Panc1 (cell line): ENCODE measurements around the gene PCDHGA1. TPM values are rescaled to one million over a fixed set of nuclear protein-coding genes. Genes with fewer than 3 reads are reported as not detected.

Source experiments
- ATAC-seq: fragments of 200-7000 bp; cut with Tn5 transposase; 2 replicates; pipeline ENCODE4 v1.9.1; 2020; ENCODE audit warnings: mild to moderate bottlenecking, moderate library complexity
- BruUV-seq: library from RNA; stranded (reverse); fragments of 400-500 nt; replicated peaks from 2 replicates; lab custom pipeline; 2021; lab: Mats Ljungman, UMichigan
- CTCF ChIA-PET: fragments of 300-600 bp; sonication (Branson Sonifier 250); formaldehyde crosslinking; loops from one replicate; lab custom pipeline; 2022; ENCODE audit warnings: antibody characterized with exemption; lab: Charles Lee
- POLR2A ChIA-PET: fragments of 300-600 bp; sonication (Branson Sonifier 250); formaldehyde crosslinking; loops from one replicate; lab custom pipeline; 2022; ENCODE audit warnings: antibody characterized with exemption; lab: Charles Lee
- DNase-seq: peaks from one replicate; pipeline ENCODE4 v3.0.0-alpha.2; 2010; ENCODE audit warnings: low read depth, low spot score
- H3K27ac ChIP-seq: 2 replicates; pipeline ENCODE4 v1.5.1; 2011; ENCODE audit warnings: mild to moderate bottlenecking, low read length, inconsistent platforms
- H3K27me3 ChIP-seq: fragments of 200-500 bp; sonication (Bioruptor generic); 2 replicates; pipeline ENCODE4 v1.6.0; 2014; ENCODE audit warnings: low read length, inconsistent platforms; ENCODE audit not compliant: control insufficient read depth, insufficient read depth
- H3K36me3 ChIP-seq: fragments of 200-500 bp; sonication (Bioruptor generic); 2 replicates; pipeline ENCODE4 v1.5.1; 2014; ENCODE audit warnings: inconsistent platforms, mild to moderate bottlenecking, low read length, moderate library complexity; ENCODE audit not compliant: control insufficient read depth, insufficient read depth
- H3K4me1 ChIP-seq: 2 replicates; pipeline ENCODE4 v1.5.1; 2011; ENCODE audit warnings: inconsistent platforms, mild to moderate bottlenecking, low read length, moderate library complexity; ENCODE audit not compliant: control insufficient read depth, insufficient read depth
- H3K4me3 ChIP-seq, 2 experiments: 2 replicates each; pipeline ENCODE4 v1.5.1; 2011 to 2012; ENCODE audit warnings: low read depth in 2 of 2, low read length in 2 of 2, mild to moderate bottlenecking in 2 of 2, inconsistent platforms in 1 of 2, moderate library complexity in 1 of 2
- H3K9me3 ChIP-seq: fragments of 200-500 bp; sonication (Bioruptor generic); 2 replicates; pipeline ENCODE4 v1.5.1; 2014; ENCODE audit warnings: low read depth, mild to moderate bottlenecking, inconsistent platforms, low read length, moderate library complexity; ENCODE audit not compliant: control insufficient read depth, insufficient read depth
- POLR2AphosphoS5 ChIP-seq: IDR thresholded peaks from 2 replicates; pipeline ENCODE4 v1.6.1; 2012; ENCODE audit warnings: mild to moderate bottlenecking, low read depth, low read length, moderate library complexity
- SIN3A ChIP-seq: IDR thresholded peaks from 2 replicates; pipeline ENCODE4 v1.6.1; 2012; ENCODE audit warnings: low read depth, mild to moderate bottlenecking, low read length, moderate library complexity, borderline replicate concordance; ENCODE audit not compliant: insufficient read depth
- TCF7L2 ChIP-seq: IDR thresholded peaks from 2 replicates; pipeline ENCODE4 v1.6.1; 2011; ENCODE audit warnings: mild to moderate bottlenecking, low read depth, low read length, inconsistent platforms
- in situ Hi-C: cut with HindIII; loops from 2 replicates; pipeline ENCODE4 v1.10.0; 2016; ENCODE audit warnings: low sequenced_read_pairs, low pct_unique_long_range_greater_than_20kb
- intact Hi-C: fragments of 100-400 bp; cut with micrococcal nuclease; formaldehyde crosslinking; loops from one replicate; pipeline ENCODE4 v1.10.0; 2022; ENCODE audit not compliant: unreplicated experiment
- total RNA-seq: library from RNA; stranded (reverse); gene quantifications from one replicate; pipeline ENCODE4 v1.2.1, GENCODE V29; 2021; ENCODE audit not compliant: unreplicated experiment
- TF ChIP-seq, protein P1 (sequence below): fragments of 450-650 bp; IDR thresholded peaks from 2 replicates; pipeline ENCODE4 v1.5.1; 2017; ENCODE audit warnings: mild to moderate bottlenecking
- TF ChIP-seq, protein P2 (sequence below), 2 experiments: IDR thresholded peaks; 2 replicates each; pipeline ENCODE4 v1.6.1; 2011 to 2012; ENCODE audit warnings: low read depth in 2 of 2, control low read depth in 1 of 2, low read length in 1 of 2, mild to moderate bottlenecking in 1 of 2, moderate library complexity in 1 of 2; ENCODE audit not compliant: insufficient read depth in 1 of 2

Gene PCDHGA1
- total RNA-seq, 1 experiment from 2014 or later, result 0.92 TPM

DNA sequence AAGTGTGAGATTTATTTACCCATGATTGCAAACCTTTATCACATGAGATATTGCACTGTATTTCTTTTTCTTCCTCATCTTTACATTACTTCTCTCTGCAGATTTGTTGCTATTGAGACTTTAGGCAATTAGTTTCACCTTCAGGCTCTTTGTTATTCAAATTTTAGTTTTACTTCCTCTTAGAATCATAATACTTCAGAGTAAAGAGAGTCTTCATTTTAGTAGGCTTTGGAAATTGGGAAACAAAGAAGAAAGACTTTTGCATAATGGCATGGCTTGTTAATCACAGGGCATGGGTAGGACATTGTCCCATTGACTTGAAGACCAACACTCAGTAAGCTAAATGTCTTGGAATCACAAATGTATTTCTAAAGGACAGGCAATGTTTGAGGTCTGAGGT lies 32.4 kb downstream of the PCDHGA1 start:
- H3K4me1 ChIP-seq, result no peaks in the 10 kb centered on the region
- no peaks in the 10 kb centered on the region for H3K36me3 ChIP-seq
- ChIA-PET POLR2A (no interaction called here), CTCF (no interaction called here)
- H3K27ac ChIP-seq, result no peak overlapping the region
- TF ChIP-seq SIN3A (no peak), TCF7L2 (no peak), POLR2AphosphoS5 (no peak)
- TF ChIP-seq, protein P1, sequence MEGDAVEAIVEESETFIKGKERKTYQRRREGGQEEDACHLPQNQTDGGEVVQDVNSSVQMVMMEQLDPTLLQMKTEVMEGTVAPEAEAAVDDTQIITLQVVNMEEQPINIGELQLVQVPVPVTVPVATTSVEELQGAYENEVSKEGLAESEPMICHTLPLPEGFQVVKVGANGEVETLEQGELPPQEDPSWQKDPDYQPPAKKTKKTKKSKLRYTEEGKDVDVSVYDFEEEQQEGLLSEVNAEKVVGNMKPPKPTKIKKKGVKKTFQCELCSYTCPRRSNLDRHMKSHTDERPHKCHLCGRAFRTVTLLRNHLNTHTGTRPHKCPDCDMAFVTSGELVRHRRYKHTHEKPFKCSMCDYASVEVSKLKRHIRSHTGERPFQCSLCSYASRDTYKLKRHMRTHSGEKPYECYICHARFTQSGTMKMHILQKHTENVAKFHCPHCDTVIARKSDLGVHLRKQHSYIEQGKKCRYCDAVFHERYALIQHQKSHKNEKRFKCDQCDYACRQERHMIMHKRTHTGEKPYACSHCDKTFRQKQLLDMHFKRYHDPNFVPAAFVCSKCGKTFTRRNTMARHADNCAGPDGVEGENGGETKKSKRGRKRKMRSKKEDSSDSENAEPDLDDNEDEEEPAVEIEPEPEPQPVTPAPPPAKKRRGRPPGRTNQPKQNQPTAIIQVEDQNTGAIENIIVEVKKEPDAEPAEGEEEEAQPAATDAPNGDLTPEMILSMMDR, result no peak
- TF ChIP-seq, protein P2, sequence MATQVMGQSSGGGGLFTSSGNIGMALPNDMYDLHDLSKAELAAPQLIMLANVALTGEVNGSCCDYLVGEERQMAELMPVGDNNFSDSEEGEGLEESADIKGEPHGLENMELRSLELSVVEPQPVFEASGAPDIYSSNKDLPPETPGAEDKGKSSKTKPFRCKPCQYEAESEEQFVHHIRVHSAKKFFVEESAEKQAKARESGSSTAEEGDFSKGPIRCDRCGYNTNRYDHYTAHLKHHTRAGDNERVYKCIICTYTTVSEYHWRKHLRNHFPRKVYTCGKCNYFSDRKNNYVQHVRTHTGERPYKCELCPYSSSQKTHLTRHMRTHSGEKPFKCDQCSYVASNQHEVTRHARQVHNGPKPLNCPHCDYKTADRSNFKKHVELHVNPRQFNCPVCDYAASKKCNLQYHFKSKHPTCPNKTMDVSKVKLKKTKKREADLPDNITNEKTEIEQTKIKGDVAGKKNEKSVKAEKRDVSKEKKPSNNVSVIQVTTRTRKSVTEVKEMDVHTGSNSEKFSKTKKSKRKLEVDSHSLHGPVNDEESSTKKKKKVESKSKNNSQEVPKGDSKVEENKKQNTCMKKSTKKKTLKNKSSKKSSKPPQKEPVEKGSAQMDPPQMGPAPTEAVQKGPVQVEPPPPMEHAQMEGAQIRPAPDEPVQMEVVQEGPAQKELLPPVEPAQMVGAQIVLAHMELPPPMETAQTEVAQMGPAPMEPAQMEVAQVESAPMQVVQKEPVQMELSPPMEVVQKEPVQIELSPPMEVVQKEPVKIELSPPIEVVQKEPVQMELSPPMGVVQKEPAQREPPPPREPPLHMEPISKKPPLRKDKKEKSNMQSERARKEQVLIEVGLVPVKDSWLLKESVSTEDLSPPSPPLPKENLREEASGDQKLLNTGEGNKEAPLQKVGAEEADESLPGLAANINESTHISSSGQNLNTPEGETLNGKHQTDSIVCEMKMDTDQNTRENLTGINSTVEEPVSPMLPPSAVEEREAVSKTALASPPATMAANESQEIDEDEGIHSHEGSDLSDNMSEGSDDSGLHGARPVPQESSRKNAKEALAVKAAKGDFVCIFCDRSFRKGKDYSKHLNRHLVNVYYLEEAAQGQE (IDR thresholded peaks at IDR 0.05; ENCODE audit: insufficient read depth in 1 of 2, low read depth in 2 of 2, low read length in 1 of 2), result no peak
- H3K27me3 ChIP-seq, result no peaks in the 10 kb centered on the region
- in situ Hi-C loops (no loop called here), intact Hi-C loops (loop anchor here (10.0 kb wide), 1 partner anchor 52 kb away; the partner anchor contains the start of genes PCDHGA10 and PCDHGB7)
- ATAC-seq, result no peak
- no peak overlapping the region for H3K4me3 ChIP-seq
- no peak for DNase-seq
- H3K9me3 ChIP-seq, result peaks cover 13% of the 10 kb centered on the region; the same call in 1 of the 2 replicates
- BruUV-seq, result no TSS peak

DNA sequence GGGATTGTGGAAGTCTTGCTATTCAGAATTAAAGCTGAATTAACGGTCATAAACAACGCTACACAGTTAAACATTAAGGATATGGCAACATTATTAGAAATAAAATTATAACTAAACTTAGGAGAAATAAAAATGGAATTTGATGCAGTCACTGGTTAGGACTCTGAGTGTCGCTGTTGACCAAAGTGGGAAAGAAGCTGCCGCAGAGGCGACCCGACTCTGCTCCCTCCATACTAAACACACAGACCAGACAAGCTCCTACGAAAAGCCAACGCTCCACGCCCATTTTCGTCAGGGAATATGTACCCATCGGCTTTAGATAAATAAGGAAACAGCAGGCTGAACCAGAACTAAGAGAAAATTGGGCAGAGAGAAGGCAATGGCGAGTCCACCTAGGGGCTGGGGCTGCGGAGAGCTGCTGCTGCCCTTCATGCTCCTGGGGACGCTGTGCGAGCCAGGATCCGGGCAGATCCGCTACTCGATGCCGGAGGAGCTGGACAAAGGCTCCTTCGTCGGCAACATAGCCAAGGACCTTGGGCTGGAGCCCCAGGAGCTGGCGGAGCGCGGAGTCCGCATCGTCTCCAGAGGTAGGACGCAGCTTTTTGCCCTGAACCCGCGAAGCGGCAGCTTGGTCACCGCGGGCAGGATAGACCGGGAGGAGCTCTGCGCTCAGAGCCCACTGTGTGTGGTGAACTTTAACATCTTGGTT lies 33.8 kb downstream of the PCDHGA1 start, which contains the start of gene PCDHGA5:
Gene PCDHGA5 (plus strand): TSS at position 211 of the 709 bp plus-strand sequence. CDS start 169 bp downstream, at position 380.
- ChIA-PET POLR2A (no interaction called here), CTCF (interaction anchor here (1.5 kb wide), 1 partner anchor 14 kb away, joined by 6 read pairs; the partner anchor contains the start of gene PCDHGB1)
- H3K9me3 ChIP-seq, result peaks cover 13% of the 10 kb centered on the region; the same call in 1 of the 2 replicates
- no peak for DNase-seq
- in situ Hi-C loops (no loop called here), intact Hi-C loops (loop anchor here (10.0 kb wide), 1 partner anchor 51 kb away; the partner anchor contains the start of genes PCDHGA10 and PCDHGB7)
- BruUV-seq, result no TSS peak
- no peaks in the 10 kb centered on the region for H3K4me1 ChIP-seq
- no peak within 1 kb of the TSS for H3K27ac ChIP-seq
- TF ChIP-seq, protein P1, result no peak
- TF ChIP-seq SIN3A (no peak), TCF7L2 (no peak), POLR2AphosphoS5 (no peak)
- TF ChIP-seq, protein P2 (IDR thresholded peaks at IDR 0.05; ENCODE audit: insufficient read depth in 1 of 2, low read depth in 2 of 2, low read length in 1 of 2), result no peak
- H3K4me3 ChIP-seq, result no peak within 1 kb of the TSS
- no peaks in the 10 kb centered on the region for H3K27me3 ChIP-seq
- no peak for ATAC-seq
- no peaks in the 10 kb centered on the region for H3K36me3 ChIP-seq
